GM18498 (cell line): Measurements from ENCODE around the gene AFMID.
"Not testable (repeated sequence)": the region's sequence is repeated elsewhere in the genome, so short reads cannot be mapped to it uniquely, and the experiment has no call there.

Source experiments
- ATAC-seq: cut with Tn5 transposase; IDR thresholded peaks from one replicate; pipeline ENCODE4 v1.9.1; 2021; ENCODE audit warnings: mild to moderate bottlenecking, moderate library complexity; ENCODE audit not compliant: unreplicated experiment

The AFMID gene

DNA sequence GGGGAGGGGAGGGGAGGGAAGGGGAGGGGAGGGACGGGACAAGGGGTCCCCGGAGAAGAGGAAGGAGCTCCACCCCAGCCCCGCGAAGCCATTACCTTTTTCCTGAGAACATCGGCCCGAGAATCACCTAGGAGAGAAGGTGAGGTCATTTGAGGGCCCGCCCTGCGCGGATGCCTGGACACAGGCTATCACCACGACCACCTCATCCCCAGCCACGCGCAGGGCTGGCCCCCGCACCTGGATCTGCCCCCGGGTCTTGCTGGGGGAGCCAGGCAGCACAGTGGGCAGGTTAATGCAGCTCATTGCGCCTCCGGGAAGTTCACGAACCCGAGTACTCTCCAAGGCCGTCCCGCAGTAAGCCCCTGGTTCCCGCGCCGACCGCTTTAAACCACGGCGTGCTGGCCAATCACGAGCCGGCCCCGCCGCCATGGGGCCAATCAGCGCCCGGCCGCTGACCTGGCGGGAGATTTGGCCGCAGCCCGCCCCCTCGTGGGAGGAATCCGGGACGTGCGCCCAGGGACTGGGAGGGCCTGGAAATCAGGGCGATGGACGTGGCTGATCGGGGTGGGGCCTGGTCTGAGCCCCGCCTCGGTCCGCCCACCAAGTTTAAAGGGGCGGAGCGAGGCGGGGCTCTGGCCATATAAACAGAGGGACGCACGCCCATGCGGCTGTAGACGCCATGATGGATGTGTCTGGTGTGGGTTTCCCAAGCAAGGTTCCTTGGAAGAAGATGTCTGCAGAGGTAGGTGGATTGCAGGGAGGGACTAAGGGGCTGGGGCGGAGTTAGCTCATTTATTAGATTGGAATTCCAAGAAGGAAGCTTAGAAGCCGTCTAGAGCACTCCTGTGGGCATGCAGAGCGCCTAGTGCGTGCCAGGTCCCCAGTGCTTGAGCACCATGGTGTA lies at the start of gene AFMID, which contains the start of gene TK1:
TSS of gene AFMID (plus strand) at position 671 of the 904 bp plus-strand sequence. CDS start at position 680, 9 bp downstream.
TSS of gene TK1 (minus strand) at position 361 of the 904 bp plus-strand sequence. CDS start at position 303, 58 bp downstream.
- peak; percentile 90 for ATAC-seq

DNA sequence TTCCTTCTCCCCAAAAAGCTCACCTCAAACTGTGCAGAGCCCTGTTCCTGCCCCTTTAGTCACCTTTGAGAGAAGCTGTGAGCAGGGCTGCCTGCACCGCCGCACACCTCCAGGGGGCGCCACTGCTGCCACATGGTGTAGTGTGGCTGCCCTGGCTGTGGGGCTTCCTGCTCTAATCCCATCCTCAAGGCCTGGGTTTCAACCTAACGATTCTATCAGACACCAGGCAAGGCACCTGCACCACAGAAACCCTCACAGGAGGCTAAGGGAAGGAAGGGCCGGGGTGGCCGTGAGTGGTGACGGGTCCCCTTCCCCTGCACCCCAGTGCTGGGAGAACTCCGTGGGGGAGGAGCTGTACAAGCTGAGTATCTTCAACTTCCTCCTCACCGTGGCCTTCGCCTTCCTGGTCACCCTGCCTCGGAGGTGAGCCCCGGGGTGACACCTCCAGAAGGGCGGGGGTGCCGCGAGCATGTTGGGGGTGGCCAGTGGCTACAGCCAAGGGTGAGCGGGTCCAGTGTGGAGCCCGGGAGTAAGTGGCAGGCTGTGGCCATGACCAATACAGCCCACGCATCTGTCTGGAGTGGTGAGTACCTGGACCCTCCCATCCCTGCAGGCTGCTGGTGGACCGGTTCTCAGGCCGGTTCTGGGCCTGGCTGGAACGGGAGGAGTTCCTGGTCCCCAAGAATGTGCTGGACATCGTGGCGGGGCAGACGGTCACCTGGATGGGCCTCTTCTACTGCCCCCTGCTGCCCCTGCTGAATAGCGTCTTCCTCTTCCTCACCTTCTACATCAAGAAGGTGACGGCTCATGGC lies 49.6 kb upstream of the AFMID start:
- ATAC-seq: no peak

- ATAC-seq: no peak
These were observed 48.7 kb upstream of the AFMID start for GRCh38 chr17:78138204-78139060.

- not testable (repeated sequence) for ATAC-seq
These were observed 47.3 kb upstream of the AFMID start for GRCh38 chr17:78139861-78140168.

GRCh38 chr17:78140169-78141051 lies 46.8 kb upstream of the AFMID start:
- ATAC-seq: peak; percentile 72

DNA sequence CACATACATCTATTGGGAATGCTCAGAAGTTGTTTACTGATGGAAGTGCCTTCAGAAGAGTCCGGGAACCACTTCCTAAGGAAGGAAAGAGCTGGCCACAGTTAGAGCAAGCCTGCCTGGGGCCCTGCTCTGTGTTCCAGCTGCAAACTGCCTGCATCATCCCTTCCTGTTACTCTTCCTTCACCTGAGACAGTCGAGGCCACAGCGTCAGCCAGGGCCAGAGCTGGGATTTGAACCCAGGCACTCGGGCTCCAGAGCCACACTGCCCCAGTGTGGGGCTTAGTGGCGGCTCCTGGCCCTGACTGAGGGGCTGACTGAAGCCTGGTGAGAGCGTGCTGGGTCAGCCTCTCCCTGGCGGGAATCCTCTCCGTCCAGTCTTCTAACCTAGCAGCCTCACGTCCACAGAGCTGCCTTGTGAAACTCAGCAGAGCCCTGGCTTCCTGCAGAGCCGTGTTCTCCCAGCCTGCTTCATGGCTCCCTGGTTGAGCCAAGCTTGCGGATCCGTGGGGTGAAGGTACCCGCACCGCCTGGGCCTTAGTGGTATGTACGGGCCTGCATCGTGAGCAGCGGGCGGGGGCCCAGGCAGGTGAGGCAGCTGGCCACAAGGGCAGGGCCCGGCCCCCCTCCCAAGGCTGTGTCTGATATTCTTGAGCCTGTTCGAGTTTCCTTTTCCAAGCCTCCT lies 45.6 kb upstream of the AFMID start:
- no peak for ATAC-seq

DNA sequence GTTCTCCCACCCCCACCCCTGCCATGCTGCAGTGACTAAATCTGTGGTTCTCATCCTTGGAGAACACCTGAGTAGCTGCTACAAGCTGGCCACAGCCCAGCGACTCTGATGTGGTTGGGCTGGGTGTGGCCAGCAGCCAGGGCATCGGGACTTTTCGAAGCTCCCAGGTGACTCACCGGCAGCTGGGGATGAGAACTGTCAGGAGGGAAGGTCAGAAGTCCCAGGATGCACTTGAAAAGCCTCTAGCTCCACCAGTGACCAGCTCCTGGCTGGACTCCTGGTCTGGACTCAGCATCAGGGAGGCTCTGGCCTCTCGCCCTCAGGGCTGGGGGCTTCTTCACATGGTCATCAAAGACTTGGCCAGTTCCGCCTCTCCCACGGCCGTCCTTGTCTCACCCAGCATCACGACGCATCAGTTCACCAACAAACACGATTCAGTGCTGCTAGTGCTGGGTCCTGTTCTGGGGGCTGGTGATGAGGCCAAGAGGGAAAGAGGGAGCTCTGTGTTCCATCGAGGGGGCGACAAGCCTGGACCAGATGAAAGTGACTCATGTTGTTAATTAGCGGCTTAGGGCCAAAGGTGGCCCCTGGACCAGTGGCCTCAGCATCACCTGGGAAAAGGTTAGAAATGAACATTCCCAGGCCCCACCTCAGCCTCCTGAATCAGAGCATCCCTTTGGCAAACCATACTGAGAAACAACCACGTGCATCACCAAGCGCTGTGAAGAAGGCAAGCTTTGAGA lies 44.9 kb upstream of the AFMID start:
- ATAC-seq: no peak

DNA sequence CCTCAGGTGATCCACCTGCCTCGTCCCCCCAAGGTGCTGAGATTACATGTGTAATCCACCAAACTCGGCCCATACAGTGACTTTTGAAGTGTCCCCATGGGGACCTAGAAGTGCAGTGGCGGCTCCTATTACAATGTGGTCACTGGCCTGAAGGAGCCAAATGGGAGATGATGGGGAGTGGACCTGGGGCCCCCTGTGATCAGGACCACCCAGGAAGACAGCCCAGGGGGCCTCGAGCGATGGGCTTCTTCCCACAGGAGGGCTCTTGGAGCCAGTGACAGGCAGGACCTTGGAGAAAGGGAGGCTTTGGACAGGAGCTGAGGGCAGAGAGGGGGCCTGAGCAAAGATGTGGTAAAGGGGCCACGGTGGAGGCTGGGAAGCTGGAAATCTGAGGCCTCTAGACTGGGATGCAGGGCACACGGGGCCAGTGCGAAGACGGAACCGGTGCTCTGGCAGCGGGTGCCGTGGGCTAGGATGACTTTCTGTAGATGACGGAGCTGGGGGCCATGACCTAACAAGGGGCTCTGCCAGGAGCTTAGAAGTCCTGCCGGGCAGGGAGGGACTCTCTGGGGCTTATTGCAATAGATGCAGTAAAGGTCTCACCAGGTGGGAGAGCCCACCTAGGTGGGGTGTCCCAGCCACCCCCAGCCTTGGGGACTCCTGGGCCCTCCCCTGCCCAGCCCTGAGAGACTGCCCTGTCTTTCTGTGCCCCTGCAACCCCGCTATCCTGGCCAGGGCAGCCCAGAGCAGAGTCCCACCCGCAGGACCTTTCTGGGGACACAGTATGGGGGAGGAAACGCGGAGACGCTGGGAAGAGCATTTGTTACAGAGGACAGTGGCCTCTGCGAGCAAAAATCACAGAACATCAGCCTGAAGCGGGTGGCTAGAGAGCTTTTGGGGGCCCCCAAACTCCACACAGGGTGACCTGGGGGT lies 43.7 kb upstream of the AFMID start:
- ATAC-seq: no peak

DNA sequence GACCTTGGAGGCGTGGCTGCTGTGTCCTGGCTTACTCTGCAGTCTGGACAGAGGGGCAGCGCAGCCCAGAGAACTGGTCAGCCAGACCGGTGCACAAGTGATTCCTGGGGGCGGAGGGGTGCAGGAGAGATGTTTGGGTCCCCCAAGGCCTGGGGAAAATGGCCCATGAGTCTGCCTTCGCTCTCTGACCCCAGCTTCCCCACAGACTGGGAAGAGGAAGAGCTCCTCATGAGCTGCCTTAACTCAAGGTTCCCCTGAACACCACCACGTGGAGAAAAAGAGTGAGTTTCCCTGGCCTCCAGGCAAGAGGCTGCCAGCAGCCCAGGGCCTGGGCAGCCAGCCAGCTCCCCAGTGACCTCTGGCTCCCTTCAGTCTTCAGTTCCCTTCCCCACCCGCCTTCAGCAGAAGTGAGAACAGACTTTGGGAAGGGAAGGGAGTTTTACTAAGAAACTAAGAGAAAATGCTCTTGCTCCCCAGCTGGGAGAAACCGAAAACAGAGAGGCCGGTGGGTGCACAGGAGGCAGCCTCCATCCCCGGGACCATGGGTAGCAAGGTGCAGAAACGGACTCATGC lies 42.9 kb upstream of the AFMID start:
- ATAC-seq: no peak

GRCh38 chr17:78144736-78145641 lies 42.2 kb upstream of the AFMID start:
- no peak for ATAC-seq

DNA sequence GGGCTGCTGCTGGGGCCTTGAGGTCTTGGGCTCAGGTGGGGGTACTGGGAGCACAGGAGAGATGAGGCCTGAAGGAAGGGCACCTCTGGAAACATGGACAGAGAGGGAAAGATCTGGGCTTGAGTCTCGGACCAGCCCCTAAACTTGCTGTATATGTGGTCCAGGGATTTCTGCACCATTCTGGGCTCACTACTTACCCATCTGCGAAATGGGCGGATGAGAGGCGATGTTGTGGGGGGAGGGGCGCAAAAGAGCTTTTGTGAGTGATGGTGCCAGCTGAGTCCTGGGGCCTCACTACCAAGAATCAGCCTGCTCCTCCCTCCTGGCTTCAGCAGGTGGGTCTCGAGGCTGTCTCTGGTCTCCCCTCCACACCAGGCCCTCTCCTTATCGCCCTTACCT lies 40.7 kb upstream of the AFMID start:
- no peak for ATAC-seq

DNA sequence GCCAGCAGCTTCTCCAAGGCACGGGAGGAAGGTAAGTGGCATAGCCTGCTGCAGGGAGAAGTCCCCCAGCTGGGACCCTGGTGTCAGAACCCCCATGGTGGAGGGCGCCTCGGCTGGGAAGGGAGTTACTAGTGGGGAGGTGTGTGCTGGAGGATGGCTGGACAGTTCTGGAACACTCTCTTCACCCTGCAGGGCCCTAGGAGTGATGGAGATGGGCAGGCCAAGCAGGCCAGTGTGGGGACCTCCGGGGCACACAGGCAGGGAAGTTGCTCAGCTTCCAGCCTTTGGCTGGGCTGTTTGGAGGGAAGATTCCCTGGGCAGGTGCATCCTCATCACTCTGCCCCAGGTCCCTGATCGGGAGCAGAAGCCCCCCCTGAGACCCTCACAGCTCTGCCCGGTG lies 40.3 kb upstream of the AFMID start:
- no peak for ATAC-seq

DNA sequence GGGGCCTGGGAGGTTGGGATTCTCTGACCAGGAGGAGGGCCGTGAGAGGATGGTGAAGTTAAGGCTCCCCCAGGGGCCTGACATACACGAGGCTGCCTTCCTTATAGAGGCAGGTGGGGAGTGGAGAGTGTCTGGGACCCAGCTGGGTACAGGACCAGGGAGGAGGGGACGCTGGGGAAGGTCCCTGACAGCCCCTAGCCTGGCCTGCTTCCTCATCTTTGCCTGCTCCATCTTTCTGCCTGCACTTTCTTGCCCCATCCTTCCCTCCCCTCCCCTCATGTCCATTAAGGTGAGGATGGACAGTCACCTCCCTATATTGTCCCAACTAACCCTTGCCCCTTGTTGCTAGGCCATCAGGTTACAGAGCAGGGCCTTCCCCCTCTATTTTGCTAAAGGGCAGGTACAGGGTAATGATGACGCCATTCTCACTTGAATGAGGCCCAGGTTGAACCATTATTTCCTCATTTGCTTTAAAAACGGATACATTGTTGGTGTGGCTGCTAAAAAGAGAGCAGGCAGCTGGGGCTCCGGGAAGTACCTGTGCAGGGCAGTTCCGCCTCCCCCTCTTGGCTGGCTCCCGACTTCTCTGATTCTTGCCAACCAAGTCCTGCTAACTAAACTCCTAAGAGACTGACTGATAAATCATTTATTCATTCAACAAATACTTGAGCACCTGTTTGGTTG lies 39.7 kb upstream of the AFMID start:
- ATAC-seq: no peak

GRCh38 chr17:78148286-78149016 lies 38.7 kb upstream of the AFMID start:
- ATAC-seq: no peak

GRCh38 chr17:78151514-78152008 lies 35.6 kb upstream of the AFMID start:
- ATAC-seq: no peak
